Raji (cell line): ENCODE measurements around the gene ALX4.

Source experiments
- POLR2A ChIP-seq: IDR thresholded peaks from 2 replicates; pipeline ENCODE4 v1.6.1; 2011; ENCODE audit warnings: low read depth, low read length, control low read depth; ENCODE audit not compliant: insufficient read depth

ALX4 gene

GRCh38 chr11:44258190-44258489, 51.8 kb downstream of the ALX4 start:
- TF ChIP-seq POLR2A, result no peak

GRCh38 chr11:44257338-44258189, 52.4 kb downstream of the ALX4 start:
- no peak for TF ChIP-seq POLR2A

- no peak for TF ChIP-seq POLR2A
These were observed 53.2 kb downstream of the ALX4 start for GRCh38 chr11:44256673-44257291.

GRCh38 chr11:44255406-44256071, 54.4 kb downstream of the ALX4 start:
- TF ChIP-seq POLR2A, result no peak

DNA sequence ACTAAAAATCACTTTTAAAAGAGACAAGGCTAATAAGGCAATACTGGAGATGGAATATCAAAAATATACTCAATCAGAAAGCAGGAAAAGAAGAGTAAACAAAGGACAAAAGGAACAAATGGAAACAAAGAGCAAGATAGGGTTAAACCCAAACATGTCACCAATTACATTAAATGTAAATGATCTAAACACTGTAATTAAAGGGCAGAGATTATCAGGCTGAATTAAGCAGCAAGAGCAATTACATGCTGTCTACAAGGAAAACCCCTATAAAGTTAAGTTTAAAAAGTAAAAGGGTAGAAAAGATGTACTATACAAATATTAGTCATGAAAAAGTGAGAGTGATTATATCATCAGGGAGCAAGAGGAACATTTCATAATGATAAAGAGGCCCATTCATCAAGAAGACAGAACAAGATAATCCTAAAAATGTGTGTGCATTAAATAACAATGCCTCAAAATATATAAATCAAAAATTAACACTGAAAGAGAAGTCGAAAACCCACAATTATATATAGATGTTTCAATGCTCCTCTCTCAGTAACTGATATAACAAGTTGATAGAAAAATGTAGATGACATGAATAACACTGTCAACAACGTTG, 56.8 kb downstream of the ALX4 start:
- TF ChIP-seq POLR2A, result no peak

DNA sequence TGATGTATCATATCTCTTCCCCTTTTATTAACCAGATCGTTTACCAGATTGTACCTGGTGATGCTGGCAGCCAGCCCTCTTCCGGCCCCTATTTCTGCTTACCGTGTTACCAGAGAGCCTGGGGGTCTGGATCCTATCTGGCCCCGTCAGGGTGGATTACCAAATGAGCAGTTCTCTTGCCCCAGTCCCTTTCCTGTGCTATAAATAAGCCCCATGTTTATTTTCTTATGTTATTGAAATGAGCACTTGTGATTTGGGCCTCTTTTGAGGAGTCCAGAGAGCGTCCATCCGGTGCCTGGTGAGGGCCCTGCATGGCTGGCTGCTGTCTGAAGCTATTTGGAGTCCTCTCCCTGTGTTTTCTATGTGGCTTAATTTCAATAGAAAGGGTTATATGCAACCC, 59.5 kb downstream of the ALX4 start:
- no peak for TF ChIP-seq POLR2A

DNA sequence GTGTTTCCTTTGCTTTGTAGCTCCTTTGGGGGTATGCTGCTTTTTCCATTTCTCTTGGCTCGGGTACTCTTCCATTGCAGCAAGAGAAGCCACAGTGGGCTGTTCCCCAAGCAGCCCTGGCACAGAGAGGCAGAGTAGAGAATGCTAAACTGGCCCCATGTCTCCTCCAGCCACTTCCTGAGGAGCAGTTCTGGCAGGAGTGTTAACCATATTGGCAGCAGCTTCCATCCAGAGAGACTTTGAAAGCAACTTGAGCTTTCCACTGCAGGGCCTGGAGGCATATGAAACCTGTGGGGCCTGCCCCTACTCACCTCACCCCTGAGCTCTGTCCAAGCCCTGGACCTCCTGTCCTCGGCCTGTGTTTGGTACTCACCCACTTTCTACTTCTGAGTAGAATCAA, 61.8 kb downstream of the ALX4 start:
- no peak for TF ChIP-seq POLR2A

- TF ChIP-seq POLR2A, result no peak
These were observed 62.4 kb downstream of the ALX4 start for GRCh38 chr11:44247508-44247907.

- TF ChIP-seq POLR2A, result no peak
These were observed 63.2 kb downstream of the ALX4 start for GRCh38 chr11:44246726-44247125.

- no peak for TF ChIP-seq POLR2A
These were observed 65.2 kb downstream of the ALX4 start for GRCh38 chr11:44244639-44245310.

DNA sequence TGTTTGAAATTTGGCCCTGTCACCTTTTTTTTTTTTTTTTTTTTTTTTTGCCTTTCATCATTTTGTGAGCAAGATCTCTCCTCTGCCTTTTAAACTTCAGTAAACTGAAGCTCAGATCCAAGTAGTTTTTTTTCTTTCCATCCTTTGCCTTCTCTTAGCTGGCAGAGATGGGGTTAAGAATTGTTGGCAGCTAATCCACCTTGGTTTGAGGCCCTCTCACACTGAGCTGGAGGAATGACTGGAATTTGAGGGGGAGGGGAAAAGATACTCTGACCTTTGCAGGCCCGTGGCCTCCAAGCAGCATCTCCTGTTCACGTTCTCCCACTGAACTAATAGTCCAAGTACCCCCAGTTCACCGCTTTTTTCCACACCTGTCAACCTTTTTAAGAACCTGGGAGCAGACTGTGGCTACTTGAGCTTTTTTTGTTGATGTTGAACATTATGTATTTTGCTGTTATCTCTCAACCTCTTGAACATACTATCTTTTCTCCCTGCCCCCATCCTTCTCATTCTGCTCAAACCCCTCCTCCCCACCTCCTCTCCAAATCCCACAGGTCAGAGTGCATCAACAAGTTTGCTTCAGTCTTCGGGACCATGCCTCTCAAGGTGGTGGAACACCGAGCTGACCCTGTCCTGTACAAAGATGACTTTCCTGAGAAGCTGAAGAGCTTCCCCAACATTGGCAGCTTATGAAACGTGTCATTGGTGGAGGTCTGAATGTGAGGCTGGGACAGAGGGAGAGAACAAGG, 66.2 kb downstream of the ALX4 start:
- TF ChIP-seq POLR2A, result no peak

DNA sequence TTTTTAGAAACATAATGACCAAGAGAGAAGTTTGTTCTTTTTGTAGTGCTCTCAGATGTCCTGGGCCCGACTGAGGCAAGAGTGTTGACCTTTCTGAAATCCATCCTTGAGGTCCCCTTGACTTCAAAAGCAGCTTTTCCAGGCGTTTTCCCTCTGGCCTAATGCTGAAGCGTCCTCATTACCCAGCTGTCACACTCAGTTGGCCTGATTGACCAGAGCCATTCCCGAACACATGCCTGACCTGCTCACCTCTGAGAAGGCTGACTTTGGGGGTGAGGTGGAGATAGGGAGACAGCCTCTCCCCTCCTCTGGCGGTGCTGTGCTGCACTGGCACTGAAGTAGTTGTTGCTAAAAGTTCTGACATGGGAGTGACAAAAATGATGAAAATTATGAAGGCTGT, 66.9 kb downstream of the ALX4 start:
- no peak for TF ChIP-seq POLR2A

- no peak for TF ChIP-seq POLR2A
These were observed 68.1 kb downstream of the ALX4 start for GRCh38 chr11:44241851-44242250.

GRCh38 chr11:44237156-44237555, 72.8 kb downstream of the ALX4 start:
- no peak for TF ChIP-seq POLR2A

DNA sequence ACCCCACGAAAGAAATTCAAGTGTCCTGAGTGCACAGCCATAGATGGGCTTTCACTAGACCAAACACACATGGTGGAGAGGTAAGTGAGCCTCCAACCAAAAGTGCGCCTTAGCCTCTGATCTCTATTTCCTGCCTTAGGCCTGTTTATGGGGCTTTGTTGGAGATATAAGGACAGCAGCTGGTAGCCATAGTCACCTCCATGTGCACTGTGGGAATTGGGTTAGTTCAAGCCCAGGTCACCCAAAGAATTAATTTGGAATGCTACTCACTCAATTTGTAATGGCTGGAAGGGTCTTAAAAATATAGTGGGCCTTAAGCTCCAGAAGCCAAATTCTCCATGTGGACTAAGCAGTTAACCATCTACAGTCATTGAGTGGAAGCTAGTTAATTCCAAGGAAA, 73.6 kb downstream of the ALX4 start:
- TF ChIP-seq POLR2A, result no peak
